ENCODE data around the gene CLCF1. TPM values are rescaled to one million over a fixed set of nuclear protein-coding genes. Genes with fewer than 3 reads are reported as not detected.

Gene CLCF1
- total and polyA plus RNA-seq, 2 of the 13 experiments (the other 11 are each of a cell fraction or from before 2014, with no cell fraction given), result 0.49 to 0.78 TPM

GRCh38 chr11:67354075-67355022, 19.0 kb downstream of the CLCF1 start (continued):
- TF ChIP-seq, protein P1, sequence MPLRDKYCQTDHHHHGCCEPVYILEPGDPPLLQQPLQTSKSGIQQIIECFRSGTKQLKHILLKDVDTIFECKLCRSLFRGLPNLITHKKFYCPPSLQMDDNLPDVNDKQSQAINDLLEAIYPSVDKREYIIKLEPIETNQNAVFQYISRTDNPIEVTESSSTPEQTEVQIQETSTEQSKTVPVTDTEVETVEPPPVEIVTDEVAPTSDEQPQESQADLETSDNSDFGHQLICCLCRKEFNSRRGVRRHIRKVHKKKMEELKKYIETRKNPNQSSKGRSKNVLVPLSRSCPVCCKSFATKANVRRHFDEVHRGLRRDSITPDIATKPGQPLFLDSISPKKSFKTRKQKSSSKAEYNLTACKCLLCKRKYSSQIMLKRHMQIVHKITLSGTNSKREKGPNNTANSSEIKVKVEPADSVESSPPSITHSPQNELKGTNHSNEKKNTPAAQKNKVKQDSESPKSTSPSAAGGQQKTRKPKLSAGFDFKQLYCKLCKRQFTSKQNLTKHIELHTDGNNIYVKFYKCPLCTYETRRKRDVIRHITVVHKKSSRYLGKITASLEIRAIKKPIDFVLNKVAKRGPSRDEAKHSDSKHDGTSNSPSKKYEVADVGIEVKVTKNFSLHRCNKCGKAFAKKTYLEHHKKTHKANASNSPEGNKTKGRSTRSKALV (CRISPR knock-in tag; IDR thresholded peaks at IDR 0.05), result no peak
- TF ChIP-seq, protein P2, sequence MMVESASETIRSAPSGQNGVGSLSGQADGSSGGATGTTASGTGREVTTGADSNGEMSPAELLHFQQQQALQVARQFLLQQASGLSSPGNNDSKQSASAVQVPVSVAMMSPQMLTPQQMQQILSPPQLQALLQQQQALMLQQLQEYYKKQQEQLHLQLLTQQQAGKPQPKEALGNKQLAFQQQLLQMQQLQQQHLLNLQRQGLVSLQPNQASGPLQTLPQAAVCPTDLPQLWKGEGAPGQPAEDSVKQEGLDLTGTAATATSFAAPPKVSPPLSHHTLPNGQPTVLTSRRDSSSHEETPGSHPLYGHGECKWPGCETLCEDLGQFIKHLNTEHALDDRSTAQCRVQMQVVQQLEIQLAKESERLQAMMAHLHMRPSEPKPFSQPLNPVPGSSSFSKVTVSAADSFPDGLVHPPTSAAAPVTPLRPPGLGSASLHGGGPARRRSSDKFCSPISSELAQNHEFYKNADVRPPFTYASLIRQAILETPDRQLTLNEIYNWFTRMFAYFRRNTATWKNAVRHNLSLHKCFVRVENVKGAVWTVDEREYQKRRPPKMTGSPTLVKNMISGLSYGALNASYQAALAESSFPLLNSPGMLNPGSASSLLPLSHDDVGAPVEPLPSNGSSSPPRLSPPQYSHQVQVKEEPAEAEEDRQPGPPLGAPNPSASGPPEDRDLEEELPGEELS (CRISPR knock-in tag; IDR thresholded peaks at IDR 0.05), result peak; percentile 74
- no peak for TF ChIP-seq ARHGAP35 (CRISPR knock-in tag; IDR thresholded peaks at IDR 0.05; ENCODE audit: borderline replicate concordance)
- TF ChIP-seq KDM4B (CRISPR knock-in tag; IDR thresholded peaks at IDR 0.05), result no peak
- no peak for TF ChIP-seq ZNF883 (CRISPR knock-in tag; IDR thresholded peaks at IDR 0.05; ENCODE audit: not compliant biosample characterization)
- no peak for TF ChIP-seq ZNF512B (CRISPR knock-in tag; IDR thresholded peaks at IDR 0.05; ENCODE audit: borderline replicate concordance)
- no peak for TF ChIP-seq ZNF432 (CRISPR knock-in tag; IDR thresholded peaks at IDR 0.05; ENCODE audit: borderline replicate concordance)
- TF ChIP-seq, protein P3, sequence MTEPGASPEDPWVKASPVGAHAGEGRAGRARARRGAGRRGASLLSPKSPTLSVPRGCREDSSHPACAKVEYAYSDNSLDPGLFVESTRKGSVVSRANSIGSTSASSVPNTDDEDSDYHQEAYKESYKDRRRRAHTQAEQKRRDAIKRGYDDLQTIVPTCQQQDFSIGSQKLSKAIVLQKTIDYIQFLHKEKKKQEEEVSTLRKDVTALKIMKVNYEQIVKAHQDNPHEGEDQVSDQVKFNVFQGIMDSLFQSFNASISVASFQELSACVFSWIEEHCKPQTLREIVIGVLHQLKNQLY (CRISPR knock-in tag; IDR thresholded peaks at IDR 0.05), result peak; percentile 33
- no peak for TF ChIP-seq NONO (IDR thresholded peaks at IDR 0.05)
- no peak for TF ChIP-seq NONO (CRISPR knock-in tag; conservative IDR thresholded peaks at IDR 0.05)
- no peak for TF ChIP-seq ZNF703 (CRISPR knock-in tag; IDR thresholded peaks at IDR 0.05; ENCODE audit: borderline replicate concordance)
- TF ChIP-seq ZKSCAN8 (CRISPR knock-in tag; IDR thresholded peaks at IDR 0.05; ENCODE audit: borderline replicate concordance), result peak; percentile 86; the same call in 1 of the 2 replicates
- no peak for TF ChIP-seq ZFP37 (CRISPR knock-in tag; IDR thresholded peaks at IDR 0.05; ENCODE audit: borderline replicate concordance)
- no peak for TF ChIP-seq SALL2 (CRISPR knock-in tag; IDR thresholded peaks at IDR 0.05)
- TF ChIP-seq CHCHD3 (CRISPR knock-in tag; IDR thresholded peaks at IDR 0.05), result no peak
- peak; percentile 62; the same call in 1 of the 2 replicates for TF ChIP-seq FOSL1 (CRISPR knock-in tag; IDR thresholded peaks at IDR 0.05; ENCODE audit: borderline replicate concordance)
- no peak for TF ChIP-seq ZNF616 (CRISPR knock-in tag; IDR thresholded peaks at IDR 0.05; ENCODE audit: low read depth)
- TF ChIP-seq RFX1 (IDR thresholded peaks at IDR 0.05), result no peak
- TF ChIP-seq TP53 (CRISPR knock-in tag; conservative IDR thresholded peaks at IDR 0.05), result no peak
- no peak for TF ChIP-seq AGO2 (optimal IDR thresholded peaks at IDR 0.05; ENCODE audit: low read depth, low read length)
- TF ChIP-seq, protein P4, sequence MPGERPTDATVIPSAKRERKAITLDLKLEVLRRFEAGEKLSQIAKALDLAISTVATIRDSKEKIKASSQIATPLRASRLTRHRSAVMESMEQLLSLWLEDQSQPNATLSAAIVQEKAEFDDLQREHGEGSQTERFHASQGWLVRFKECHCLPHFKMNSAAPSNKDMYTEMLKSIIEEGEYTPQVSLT (CRISPR knock-in tag; IDR thresholded peaks at IDR 0.05; ENCODE audit: borderline replicate concordance, low read depth), result no peak

All from HepG2 (cell line).